HG03575 (cell line): ENCODE results near the gene RBM27.
"Not testable (repeated sequence)": the region's sequence is repeated elsewhere in the genome, so short reads cannot be mapped to it uniquely, and the experiment has no call there.

ENCODE experiments used
- ATAC-seq: cut with Tn5 transposase; IDR thresholded peaks from one replicate; pipeline ENCODE4 v1.9.1; 2021; ENCODE audit not compliant: unreplicated experiment, insufficient number of reproducible peaks, low FRiP score; ENCODE audit errors: extremely low read depth

The RBM27 gene

DNA sequence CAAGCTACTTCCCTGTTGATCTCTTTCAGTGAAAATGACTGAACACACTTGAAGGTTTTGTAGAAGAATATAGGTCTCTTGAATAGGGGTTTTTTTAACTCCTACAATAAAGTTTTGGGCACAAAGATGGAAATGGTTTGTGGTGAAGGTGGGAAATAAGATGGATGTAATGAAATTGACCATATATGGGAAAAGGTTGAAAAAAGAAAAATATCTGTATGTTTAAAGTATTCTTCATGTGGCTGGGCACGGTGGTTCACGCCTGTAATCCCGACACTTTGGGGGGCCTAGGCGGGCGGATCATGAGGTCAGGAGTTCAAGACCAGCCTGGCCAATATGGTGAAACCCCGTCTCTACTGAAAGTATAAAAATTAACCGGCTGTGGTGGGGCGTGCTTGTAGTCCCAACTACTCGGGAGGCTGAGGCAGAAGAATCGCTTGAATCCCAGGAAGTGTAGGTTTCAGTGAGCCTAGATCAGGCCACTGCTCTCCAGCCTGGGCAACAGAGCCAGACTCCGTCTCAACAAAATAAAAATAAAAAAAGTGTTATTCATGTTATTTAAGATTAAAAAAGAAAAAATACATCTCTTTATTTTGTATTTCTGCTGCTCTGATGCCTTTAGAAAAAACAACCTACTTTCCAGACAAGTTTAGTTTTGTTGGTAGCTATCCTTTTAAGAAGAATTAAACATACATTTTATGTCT lies 2.2 kb downstream of the RBM27 start:
- no peak for ATAC-seq

- ATAC-seq = no peak
Measured at GRCh38 chr5:146206257-146206656, 2.9 kb downstream of the RBM27 start.

GRCh38 chr5:146208916-146209522 lies 5.6 kb downstream of the RBM27 start:
- ATAC-seq = no peak

GRCh38 chr5:146209714-146210113 lies 6.3 kb downstream of the RBM27 start:
- no peak for ATAC-seq

- ATAC-seq = not testable (repeated sequence)
Measured at GRCh38 chr5:146210810-146211209, 7.4 kb downstream of the RBM27 start.

- no peak for ATAC-seq
Measured at GRCh38 chr5:146213210-146213826, 9.9 kb downstream of the RBM27 start.

DNA sequence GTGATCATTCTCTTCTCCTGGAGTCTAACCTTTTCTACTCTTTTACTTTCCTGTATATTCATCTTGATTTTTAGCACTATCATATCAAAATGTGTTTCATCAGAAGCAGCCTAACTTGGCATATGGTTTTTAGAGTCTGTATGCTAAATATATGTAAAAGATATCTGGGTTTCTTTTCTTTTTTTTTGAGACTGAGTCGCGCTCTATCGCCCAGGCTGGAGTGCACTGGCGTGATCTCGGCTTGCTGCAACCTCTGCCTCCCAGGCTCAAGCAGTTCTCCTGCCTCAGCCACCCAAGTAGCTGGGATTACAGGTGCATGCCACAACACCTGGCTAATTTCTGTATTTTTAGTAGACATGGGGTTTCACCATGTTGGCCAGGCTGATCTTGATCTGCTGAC lies 11.5 kb downstream of the RBM27 start:
- not testable (repeated sequence) for ATAC-seq

GRCh38 chr5:146218168-146218567 lies 14.8 kb downstream of the RBM27 start:
- ATAC-seq = no peak

DNA sequence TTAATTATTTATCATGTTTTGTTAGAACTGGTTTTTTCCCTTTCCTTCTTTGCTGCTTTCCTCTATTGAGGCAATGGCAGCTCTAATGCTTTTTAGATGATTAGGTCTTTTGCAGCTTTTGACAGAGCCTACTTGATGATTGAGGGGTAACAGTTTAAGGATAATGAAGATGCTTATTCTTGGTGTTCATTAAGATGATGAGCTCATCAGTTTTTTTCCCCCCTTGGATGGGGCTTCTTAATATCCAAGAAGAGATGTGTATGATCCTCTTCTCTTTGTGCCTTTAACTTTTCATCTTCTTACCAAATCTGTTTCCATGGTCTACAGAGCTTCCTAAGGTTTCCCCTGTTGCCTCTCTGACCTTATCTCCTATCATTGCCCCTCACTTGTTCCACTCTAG lies 15.8 kb downstream of the RBM27 start:
- no peak for ATAC-seq

GRCh38 chr5:146221234-146221633 lies 17.8 kb downstream of the RBM27 start:
- no peak for ATAC-seq

- no peak for ATAC-seq
Measured at GRCh38 chr5:146222005-146222404, 18.6 kb downstream of the RBM27 start.

- ATAC-seq = no peak
Measured at GRCh38 chr5:146223179-146223578, 19.8 kb downstream of the RBM27 start.

DNA sequence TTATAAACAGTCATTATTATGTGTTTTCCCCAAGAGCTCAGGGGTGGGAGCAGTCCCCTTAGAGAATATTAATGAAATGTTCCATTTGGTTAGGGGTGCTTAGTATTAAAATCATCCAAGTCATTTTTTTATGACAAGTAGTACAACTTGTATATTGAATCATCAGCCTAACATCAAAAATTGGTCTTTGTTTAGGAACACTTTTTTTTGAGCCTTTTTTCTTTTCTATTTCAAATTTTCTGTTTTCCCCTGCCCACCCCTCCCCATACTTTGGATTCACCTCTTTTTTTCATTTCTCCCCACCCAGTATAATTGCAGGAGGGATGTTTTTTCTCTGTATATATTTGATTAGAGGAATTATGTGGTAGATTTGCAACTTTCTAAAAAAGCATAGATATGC lies 25.8 kb downstream of the RBM27 start:
- no peak for ATAC-seq

GRCh38 chr5:146232223-146232622 lies 28.8 kb downstream of the RBM27 start:
- no peak for ATAC-seq

DNA sequence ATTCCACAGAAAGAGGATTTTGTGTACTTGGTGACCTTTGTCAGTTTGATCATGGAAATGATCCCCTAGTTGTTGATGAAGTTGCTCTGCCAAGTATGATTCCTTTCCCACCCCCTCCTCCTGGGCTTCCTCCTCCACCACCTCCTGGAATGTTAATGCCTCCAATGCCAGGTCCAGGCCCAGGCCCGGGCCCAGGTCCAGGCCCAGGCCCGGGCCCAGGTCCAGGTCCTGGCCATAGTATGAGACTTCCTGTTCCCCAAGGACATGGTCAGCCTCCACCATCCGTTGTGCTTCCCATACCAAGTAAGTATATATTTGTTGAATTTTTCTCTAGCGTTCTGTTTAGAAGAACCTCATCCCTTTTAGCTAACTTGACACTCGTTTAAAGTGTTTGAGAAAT lies 30.0 kb downstream of the RBM27 start:
- no peak for ATAC-seq

DNA sequence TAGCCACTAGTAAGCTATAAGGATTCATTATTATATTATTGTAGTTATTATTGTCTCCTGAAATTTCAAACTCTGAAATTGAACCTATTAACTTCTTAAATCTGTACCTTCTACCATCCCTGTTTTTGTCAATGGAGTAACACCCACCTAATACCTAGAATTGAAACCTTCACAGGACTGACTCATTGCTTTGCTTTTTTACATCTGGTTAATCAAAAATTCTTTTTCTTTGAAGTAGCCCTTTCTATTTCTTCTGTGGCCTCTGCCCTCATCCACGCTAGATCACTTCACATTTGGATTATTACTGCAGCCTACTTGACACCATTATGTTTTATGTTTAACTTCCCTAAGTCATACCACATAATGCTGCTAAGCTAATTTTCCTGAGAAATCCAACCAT lies 35.6 kb downstream of the RBM27 start:
- ATAC-seq = no peak

- no peak for ATAC-seq
Measured at GRCh38 chr5:146240951-146241350, 37.5 kb downstream of the RBM27 start.

- ATAC-seq = no peak
Measured at GRCh38 chr5:146243247-146243646, 39.8 kb downstream of the RBM27 start.

- no peak for ATAC-seq
Measured at GRCh38 chr5:146248561-146248960, 45.2 kb downstream of the RBM27 start.

GRCh38 chr5:146249801-146250200 lies 46.4 kb downstream of the RBM27 start:
- no peak for ATAC-seq
